SU-DHL-6 (cell line): ENCODE measurements around the gene PKIB.

Experiments
- H2AFZ ChIP-seq: fragments of 200-600 bp; sonication (generic); 2 replicates; pipeline ENCODE4 v1.6.1; 2014; ENCODE audit warnings: low read depth, mild to moderate bottlenecking, moderate library complexity, mixed read lengths, antibody characterized with exemption, low read length; ENCODE audit not compliant: severe bottlenecking
- H3F3A ChIP-seq: fragments of 200-600 bp; shearing (Covaris generic); 2 replicates; pipeline ENCODE4 v1.6.0; 2016; ENCODE audit warnings: antibody characterized with exemption, mild to moderate bottlenecking; ENCODE audit not compliant: insufficient read depth
- H3K27ac ChIP-seq: fragments of 200-600 bp; sonication (generic); 2 replicates; pipeline ENCODE4 v1.5.1; 2016; ENCODE audit warnings: low read depth, mild to moderate bottlenecking, low read length, moderate library complexity, mixed read lengths
- H3K27me3 ChIP-seq: fragments of 200-600 bp; sonication (generic), shearing (Covaris generic); 2 replicates; pipeline ENCODE4 v1.6.0; 2014; ENCODE audit warnings: mild to moderate bottlenecking, low read length
- H3K36me3 ChIP-seq: fragments of 200-600 bp; sonication (generic); 2 replicates; pipeline ENCODE4 v1.6.1; 2014; ENCODE audit warnings: mild to moderate bottlenecking, low read length, mixed read lengths
- H3K4me2 ChIP-seq: fragments of 300-600, 200-600 bp; shearing (Covaris generic), sonication (generic); 2 replicates; pipeline ENCODE4 v1.6.0; 2014; ENCODE audit warnings: low read length, low read depth, mild to moderate bottlenecking; ENCODE audit not compliant: poor library complexity, severe bottlenecking
- H3K4me3 ChIP-seq: fragments of 200-600 bp; sonication (generic); 2 replicates; pipeline ENCODE4 v1.5.1; 2014; ENCODE audit warnings: antibody characterized with exemption, low read length, mild to moderate bottlenecking, mixed read lengths; ENCODE audit not compliant: insufficient read depth, poor library complexity, severe bottlenecking
- H3K79me2 ChIP-seq: fragments of 200-600 bp; sonication (generic); 2 replicates; pipeline ENCODE4 v1.6.1; 2014; ENCODE audit warnings: mild to moderate bottlenecking, low read length, moderate library complexity; ENCODE audit not compliant: insufficient read depth
- H3K9ac ChIP-seq: fragments of 200-600 bp; sonication (generic); 2 replicates; pipeline ENCODE4 v1.7.0; 2014; ENCODE audit warnings: mild to moderate bottlenecking, low read length
- H3K9me2 ChIP-seq: fragments of 200-600 bp; sonication (generic); replicated peaks from 2 replicates; pipeline ENCODE4 v1.6.1; 2014; ENCODE audit warnings: low read length; ENCODE audit not compliant: insufficient read depth
- H3K9me3 ChIP-seq: fragments of 200-600 bp; sonication (generic); 2 replicates; pipeline ENCODE4 v1.6.1; 2014; ENCODE audit warnings: low read length, mixed read lengths; ENCODE audit not compliant: insufficient read depth
- H4K20me1 ChIP-seq: fragments of 200-600 bp; sonication (generic); 2 replicates; pipeline ENCODE4 v1.6.1; 2014; ENCODE audit warnings: low read depth, mild to moderate bottlenecking, antibody characterized with exemption, low read length, moderate library complexity, mixed read lengths
- EZH2phosphoT487 ChIP-seq: fragments of 200-600 bp; sonication (generic), shearing (Covaris generic); conservative IDR thresholded peaks from 2 replicates; pipeline ENCODE4 v1.6.1; 2018; ENCODE audit warnings: mild to moderate bottlenecking, antibody characterized with exemption, low read length, moderate library complexity, mixed read lengths
- TF ChIP-seq, protein P1 (sequence below): fragments of 200-600 bp; sonication (generic); IDR thresholded peaks from one replicate; pipeline ENCODE4 v1.5.1; 2017; ENCODE audit warnings: antibody characterized with exemption, mild to moderate bottlenecking, low read length, moderate library complexity; ENCODE audit not compliant: insufficient read depth, poor library complexity, severe bottlenecking

Gene PKIB

DNA sequence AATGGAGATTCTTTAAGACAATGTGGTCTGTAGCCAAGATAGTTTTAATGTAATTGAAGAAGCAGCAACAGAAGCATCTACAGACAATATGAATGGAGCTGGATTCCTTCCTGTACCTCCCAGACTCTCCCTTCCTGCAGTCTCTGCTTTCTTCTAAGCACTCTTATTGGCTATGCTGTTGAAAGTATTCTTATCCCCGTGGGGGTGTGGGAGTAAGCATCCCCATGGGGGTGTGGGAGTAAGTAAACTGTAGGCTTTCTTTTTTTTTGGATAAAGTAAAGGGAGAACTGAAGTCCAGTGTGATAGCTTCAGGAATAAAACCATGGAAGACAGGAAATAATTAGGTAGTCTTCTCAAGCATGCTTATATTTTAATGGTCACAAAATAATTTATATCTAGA, 4.1 kb downstream of the PKIB start:
- no peaks in the 10 kb centered on the region for H3K27me3 ChIP-seq
- no peak overlapping the region for H3K4me2 ChIP-seq
- H3F3A ChIP-seq: no peaks in the 10 kb centered on the region
- H3K79me2 ChIP-seq: no peaks in the 10 kb centered on the region
- no peaks in the 10 kb centered on the region for H3K9me3 ChIP-seq
- H3K9me2 ChIP-seq: no peaks in the 10 kb centered on the region
- H3K36me3 ChIP-seq: no peaks in the 10 kb centered on the region
- TF ChIP-seq EZH2phosphoT487: no peak
- TF ChIP-seq, protein P1, sequence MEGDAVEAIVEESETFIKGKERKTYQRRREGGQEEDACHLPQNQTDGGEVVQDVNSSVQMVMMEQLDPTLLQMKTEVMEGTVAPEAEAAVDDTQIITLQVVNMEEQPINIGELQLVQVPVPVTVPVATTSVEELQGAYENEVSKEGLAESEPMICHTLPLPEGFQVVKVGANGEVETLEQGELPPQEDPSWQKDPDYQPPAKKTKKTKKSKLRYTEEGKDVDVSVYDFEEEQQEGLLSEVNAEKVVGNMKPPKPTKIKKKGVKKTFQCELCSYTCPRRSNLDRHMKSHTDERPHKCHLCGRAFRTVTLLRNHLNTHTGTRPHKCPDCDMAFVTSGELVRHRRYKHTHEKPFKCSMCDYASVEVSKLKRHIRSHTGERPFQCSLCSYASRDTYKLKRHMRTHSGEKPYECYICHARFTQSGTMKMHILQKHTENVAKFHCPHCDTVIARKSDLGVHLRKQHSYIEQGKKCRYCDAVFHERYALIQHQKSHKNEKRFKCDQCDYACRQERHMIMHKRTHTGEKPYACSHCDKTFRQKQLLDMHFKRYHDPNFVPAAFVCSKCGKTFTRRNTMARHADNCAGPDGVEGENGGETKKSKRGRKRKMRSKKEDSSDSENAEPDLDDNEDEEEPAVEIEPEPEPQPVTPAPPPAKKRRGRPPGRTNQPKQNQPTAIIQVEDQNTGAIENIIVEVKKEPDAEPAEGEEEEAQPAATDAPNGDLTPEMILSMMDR: no peak
- H3K27ac ChIP-seq: no peak overlapping the region
- no peak overlapping the region for H3K4me3 ChIP-seq
- no peaks in the 10 kb centered on the region for H4K20me1 ChIP-seq
- no peak overlapping the region for H3K9ac ChIP-seq
- no peak overlapping the region for H2AFZ ChIP-seq

DNA sequence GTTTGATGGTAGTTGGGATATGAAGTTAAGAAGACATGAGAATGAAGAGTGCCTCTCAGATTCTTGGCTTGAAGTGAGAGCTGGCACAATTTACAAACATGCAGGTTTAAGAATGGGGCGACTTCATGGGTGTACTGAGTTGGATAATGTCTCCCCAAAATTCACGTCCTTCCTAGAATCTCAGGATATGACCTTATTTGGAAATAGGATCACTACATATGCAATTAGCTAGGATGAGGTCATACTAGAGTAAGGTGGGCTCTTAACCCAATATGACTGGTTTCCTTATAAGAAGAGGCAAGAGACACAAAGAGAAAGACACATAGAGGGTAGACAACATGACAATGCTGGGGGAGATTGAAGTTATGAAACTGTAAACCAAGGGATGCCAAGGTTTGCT, 5.2 kb downstream of the PKIB start:
- no peak overlapping the region for H2AFZ ChIP-seq
- no peaks in the 10 kb centered on the region for H3K9me2 ChIP-seq
- no peak overlapping the region for H3K27ac ChIP-seq
- H3K9ac ChIP-seq: no peak overlapping the region
- no peak overlapping the region for H3K4me3 ChIP-seq
- H4K20me1 ChIP-seq: no peaks in the 10 kb centered on the region
- H3K79me2 ChIP-seq: no peaks in the 10 kb centered on the region
- TF ChIP-seq EZH2phosphoT487: no peak
- TF ChIP-seq, protein P1: no peak
- H3K4me2 ChIP-seq: no peak overlapping the region
- no peaks in the 10 kb centered on the region for H3F3A ChIP-seq
- H3K27me3 ChIP-seq: no peaks in the 10 kb centered on the region
- no peaks in the 10 kb centered on the region for H3K36me3 ChIP-seq
- H3K9me3 ChIP-seq: no peaks in the 10 kb centered on the region

DNA sequence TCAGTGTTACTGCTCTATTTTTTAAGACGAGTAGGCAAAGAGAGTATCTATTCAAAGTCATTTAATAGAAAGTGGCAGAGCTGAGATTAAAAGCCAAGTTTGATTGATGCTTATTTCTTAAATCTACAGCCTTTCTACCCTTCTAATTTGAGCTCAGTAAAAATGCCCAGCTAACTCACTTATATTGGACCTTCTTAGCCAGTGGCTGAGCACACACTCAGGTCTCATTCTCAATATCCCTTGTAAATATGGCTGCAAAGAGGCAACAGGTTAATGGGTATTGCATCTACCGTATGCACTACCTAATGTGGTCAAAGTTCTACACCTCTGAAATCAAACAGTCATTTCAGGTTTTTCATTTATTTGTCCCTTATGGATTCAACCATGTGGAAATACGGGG, 6.7 kb downstream of the PKIB start:
- Histone ChIP-seq H2AFZ (no peak overlapping the region), H3K4me3 (no peak overlapping the region), H3K4me2 (no peak overlapping the region), H3K9me3 (no peaks in the 10 kb centered on the region), H3K36me3 (no peaks in the 10 kb centered on the region), H3K9me2 (no peaks in the 10 kb centered on the region), H3K79me2 (no peaks in the 10 kb centered on the region), H3F3A (no peaks in the 10 kb centered on the region), H4K20me1 (no peaks in the 10 kb centered on the region), H3K9ac (no peak overlapping the region), H3K27ac (no peak overlapping the region), H3K27me3 (no peaks in the 10 kb centered on the region)
- TF ChIP-seq EZH2phosphoT487: no peak
- TF ChIP-seq, protein P1: no peak

DNA sequence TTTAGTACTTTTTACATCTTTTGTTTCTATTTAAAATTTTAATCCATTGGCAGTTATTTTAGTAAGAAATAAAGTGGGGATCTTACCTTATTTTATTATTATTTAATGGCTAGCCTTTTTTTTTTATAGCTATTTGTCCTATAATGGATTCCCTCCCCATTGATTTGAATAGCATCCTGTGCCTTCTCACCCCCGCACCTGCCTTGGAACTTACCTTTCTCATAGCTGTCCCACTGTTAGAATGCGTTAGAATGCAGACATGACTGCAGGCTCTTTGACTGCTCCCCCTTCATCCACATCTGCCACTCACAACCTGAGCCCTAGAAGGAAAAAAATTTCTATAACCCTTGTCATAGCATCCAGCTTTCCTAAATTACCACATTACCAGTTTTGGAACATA, 9.1 kb downstream of the PKIB start:
- H3K4me3 ChIP-seq: no peak overlapping the region
- H2AFZ ChIP-seq: no peak overlapping the region
- no peaks in the 10 kb centered on the region for H3F3A ChIP-seq
- TF ChIP-seq, protein P1: no peak
- no peak for TF ChIP-seq EZH2phosphoT487
- no peaks in the 10 kb centered on the region for H3K79me2 ChIP-seq
- H3K36me3 ChIP-seq: no peaks in the 10 kb centered on the region
- H3K9ac ChIP-seq: no peak overlapping the region
- no peak overlapping the region for H3K27ac ChIP-seq
- H3K27me3 ChIP-seq: no peaks in the 10 kb centered on the region
- no peaks in the 10 kb centered on the region for H4K20me1 ChIP-seq
- no peaks in the 10 kb centered on the region for H3K9me2 ChIP-seq
- no peak overlapping the region for H3K4me2 ChIP-seq
- no peaks in the 10 kb centered on the region for H3K9me3 ChIP-seq
